ENCODE results near the gene ADGRD2. TPM values are rescaled to one million over a fixed set of nuclear protein-coding genes. Genes with fewer than 3 reads are reported as not detected.

Gene ADGRD2
- total RNA-seq, 1 experiment from 2014 or later, result 1.5 TPM

GRCh38 chr9:124520206-124520596, 70.0 kb downstream of the ADGRD2 start:
- Histone ChIP-seq H3K4me2 (ENCODE audit: insufficient read depth, insufficient read length, low read length) (no peak overlapping the region), H3K27me3 (ENCODE audit: insufficient read depth, low read length) (no peaks in the 10 kb centered on the region), H3K56ac (ENCODE audit: insufficient read length, low read depth, low read length) (no peak overlapping the region), H3K4ac (ENCODE audit: low read depth, low read length) (no peak overlapping the region), H2AK5ac (ENCODE audit: insufficient read length, low read length) (no peak overlapping the region), H4K5ac (ENCODE audit: insufficient read length, low read depth, low read length) (no peak overlapping the region), H3K18ac (ENCODE audit: insufficient read length, low read depth, low read length) (no peak overlapping the region), H3K79me2 (ENCODE audit: insufficient read depth, low read length) (no peaks in the 10 kb centered on the region), H3K4me1 (ENCODE audit: insufficient read depth, low read length) (no peaks in the 10 kb centered on the region), H2BK15ac (ENCODE audit: low read depth, low read length) (no peak overlapping the region), H3K23ac (ENCODE audit: insufficient read length, low read depth, low read length) (no peak overlapping the region), H4K20me1 (ENCODE audit: control insufficient read depth, insufficient read depth, insufficient read length) (no peaks in the 10 kb centered on the region), H2BK5ac (ENCODE audit: insufficient read length, low read length) (no peak overlapping the region), H4K91ac (ENCODE audit: insufficient read length, low read depth, low read length) (no peak overlapping the region), H2AFZ (ENCODE audit: low read length) (no peak overlapping the region), H3K27ac (ENCODE audit: insufficient read length, low read depth, low read length) (no peak overlapping the region), H2BK20ac (ENCODE audit: low read depth, low read length, poor library complexity, severe bottlenecking) (no peak overlapping the region), H3K9me3 (ENCODE audit: control insufficient read depth, low read depth, low read length) (no peaks in the 10 kb centered on the region), H3K14ac (ENCODE audit: insufficient read depth, low read length) (no peak overlapping the region), H3K79me1 (ENCODE audit: insufficient read depth, low read depth, low read length, poor library complexity, severe bottlenecking) (no peaks in the 10 kb centered on the region), H2BK12ac (ENCODE audit: insufficient read length, low read depth, low read length) (no peak overlapping the region), H2BK120ac (ENCODE audit: low read depth, low read length, poor library complexity, severe bottlenecking) (no peak overlapping the region), H4K8ac (replicated peaks; ENCODE audit: insufficient read length, low read depth, low read length) (no peak overlapping the region), H3T11ph (ENCODE audit: low read length) (no peak overlapping the region), H3K9ac (ENCODE audit: extremely low read depth, insufficient read length, low read length) (no peak overlapping the region), H3K23me2 (ENCODE audit: insufficient read length, low read depth, low read length, poor library complexity, severe bottlenecking) (peaks cover 2% of the 10 kb centered on the region)
- Mint-ChIP-seq H3K27ac (peak overlapping the region in 2 of 3 experiments; percentile 4 to 35; a peak in 2 of 7 replicates), H3K27me3 (ENCODE audit: low read depth) (no peaks in the 10 kb centered on the region; the same call in 1 of the 2 replicates), H3K4me3 (peak overlapping the region in 1 of 2 experiments; percentile 37; a peak in 1 of 5 replicates), H3K4me1 (peaks cover 14 to 16% of the 10 kb centered on the region in 2 experiments), H3K9me3 (no peaks in the 10 kb centered on the region; a peak in 1 of 5 replicates), H3K36me3 (ENCODE audit: insufficient read depth in 1 of 3, low read depth in 3 of 3) (peaks cover 36 to 44% (median 38%) of the 10 kb centered on the region in 3 experiments)
- TF ChIP-seq, protein P1, sequence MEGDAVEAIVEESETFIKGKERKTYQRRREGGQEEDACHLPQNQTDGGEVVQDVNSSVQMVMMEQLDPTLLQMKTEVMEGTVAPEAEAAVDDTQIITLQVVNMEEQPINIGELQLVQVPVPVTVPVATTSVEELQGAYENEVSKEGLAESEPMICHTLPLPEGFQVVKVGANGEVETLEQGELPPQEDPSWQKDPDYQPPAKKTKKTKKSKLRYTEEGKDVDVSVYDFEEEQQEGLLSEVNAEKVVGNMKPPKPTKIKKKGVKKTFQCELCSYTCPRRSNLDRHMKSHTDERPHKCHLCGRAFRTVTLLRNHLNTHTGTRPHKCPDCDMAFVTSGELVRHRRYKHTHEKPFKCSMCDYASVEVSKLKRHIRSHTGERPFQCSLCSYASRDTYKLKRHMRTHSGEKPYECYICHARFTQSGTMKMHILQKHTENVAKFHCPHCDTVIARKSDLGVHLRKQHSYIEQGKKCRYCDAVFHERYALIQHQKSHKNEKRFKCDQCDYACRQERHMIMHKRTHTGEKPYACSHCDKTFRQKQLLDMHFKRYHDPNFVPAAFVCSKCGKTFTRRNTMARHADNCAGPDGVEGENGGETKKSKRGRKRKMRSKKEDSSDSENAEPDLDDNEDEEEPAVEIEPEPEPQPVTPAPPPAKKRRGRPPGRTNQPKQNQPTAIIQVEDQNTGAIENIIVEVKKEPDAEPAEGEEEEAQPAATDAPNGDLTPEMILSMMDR (conservative IDR thresholded peaks at IDR 0.05), result no peak
- WGBS (ENCODE audit: extremely low coverage, insufficient read length, low lambda C conversion rate), result no CpG with 5 or more reads among the region's 7 CpGs
- no peak for DNase-seq

Data from H9 (cell line).